ENCODE results near the gene EML1. TPM values are rescaled to one million over a fixed set of nuclear protein-coding genes. Genes with fewer than 3 reads are reported as not detected.

EML1 gene
- total RNA-seq, 1 donor from 2014 or later: 0.98 TPM

GRCh38 chr14:99853206-99853605 lies 60.0 kb downstream of the EML1 start:
- no peaks in the 10 kb centered on the region for H3K9me3 Mint-ChIP-seq
- DNase-seq: no peak

DNA sequence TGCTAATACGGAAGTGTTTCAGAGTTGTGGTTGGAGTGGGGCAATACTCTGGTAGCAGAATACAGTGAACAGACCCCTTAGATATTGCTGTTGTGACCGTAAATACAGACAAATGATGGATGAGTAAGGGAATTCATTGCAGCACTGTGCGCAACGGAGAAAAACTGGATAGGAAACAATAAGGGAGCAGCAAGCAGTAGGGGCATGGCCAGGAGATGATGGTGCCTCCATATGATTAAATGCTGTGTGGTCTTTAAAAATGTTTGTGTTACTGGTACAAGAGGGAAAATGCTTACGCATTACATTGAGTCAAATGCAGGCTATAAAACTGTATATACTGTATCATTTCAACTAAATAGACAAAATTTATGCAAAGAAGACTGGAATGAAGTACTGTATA lies 61.6 kb downstream of the EML1 start:
- no peak overlapping the region for H3K4me3 Mint-ChIP-seq
- intact Hi-C loops (cut with micrococcal nuclease): no loop called here
- no peak overlapping the region for H3K27ac Mint-ChIP-seq
- H3K36me3 Mint-ChIP-seq (ENCODE audit: low read depth): no peaks in the 10 kb centered on the region
- DNase-seq: no peak
- no peaks in the 10 kb centered on the region for H3K4me1 Mint-ChIP-seq
- peaks cover 12% of the 10 kb centered on the region for H3K27me3 Mint-ChIP-seq
- no peaks in the 10 kb centered on the region for H3K9me3 Mint-ChIP-seq

More at GRCh38 chr14:99853206-99853605, 60.0 kb downstream of the EML1 start:
- no peak overlapping the region for H3K4me3 Mint-ChIP-seq
- H3K27me3 Mint-ChIP-seq: peaks cover 15% of the 10 kb centered on the region
- intact Hi-C loops (cut with micrococcal nuclease): no loop called here
- H3K27ac Mint-ChIP-seq: no peak overlapping the region
- no peaks in the 10 kb centered on the region for H3K36me3 Mint-ChIP-seq (ENCODE audit: low read depth)
- H3K4me1 Mint-ChIP-seq: no peaks in the 10 kb centered on the region

DNA sequence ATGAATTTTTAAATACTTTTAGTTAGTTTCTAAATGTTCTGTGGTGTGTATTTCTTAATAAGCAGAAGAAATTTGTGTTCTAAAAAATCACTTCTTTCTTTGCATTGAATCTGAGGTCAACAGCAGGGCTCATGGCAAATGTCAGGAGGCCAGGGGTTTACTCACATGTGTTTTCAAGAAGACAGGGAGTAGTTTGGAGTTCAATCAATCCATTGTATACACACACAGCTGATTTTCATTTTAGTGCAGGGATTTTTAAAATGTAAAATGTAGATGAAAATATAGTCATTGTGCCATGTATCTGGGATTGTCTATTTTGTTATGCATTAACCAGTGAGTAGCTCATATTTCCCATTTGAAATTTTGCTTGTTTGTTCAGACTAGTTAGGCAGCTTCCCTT lies 62.1 kb downstream of the EML1 start:
- Mint-ChIP-seq H3K36me3 (ENCODE audit: low read depth) (no peaks in the 10 kb centered on the region), H3K27me3 (peaks cover 12% of the 10 kb centered on the region), H3K4me1 (no peaks in the 10 kb centered on the region), H3K4me3 (no peak overlapping the region), H3K27ac (no peak overlapping the region), H3K9me3 (no peaks in the 10 kb centered on the region)
- intact Hi-C loops (cut with micrococcal nuclease): no loop called here
- DNase-seq: no peak

DNA sequence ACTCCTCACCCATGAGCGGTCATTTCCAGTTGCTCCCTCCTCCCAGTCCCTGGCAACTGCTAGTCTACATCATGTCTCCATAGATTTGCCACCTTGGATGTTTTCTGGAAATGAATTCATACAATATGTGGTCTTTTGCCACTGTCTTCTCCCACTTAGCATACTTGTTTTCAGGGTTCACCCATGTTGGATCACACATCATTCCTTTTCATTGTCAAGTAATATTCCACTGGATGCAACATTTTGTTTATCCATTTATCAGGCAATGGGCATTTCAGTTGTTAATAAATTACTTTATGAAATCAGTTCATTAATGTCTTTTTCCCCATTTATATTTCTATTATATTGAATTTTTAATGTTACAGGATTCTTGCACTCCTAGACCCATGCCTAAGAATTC lies 64.3 kb downstream of the EML1 start:
- no peak for DNase-seq

GRCh38 chr14:99860219-99860618 lies 67.0 kb downstream of the EML1 start:
- no peaks in the 10 kb centered on the region for H3K9me3 Mint-ChIP-seq
- H3K4me1 Mint-ChIP-seq: no peaks in the 10 kb centered on the region
- peaks cover 14% of the 10 kb centered on the region for H3K27me3 Mint-ChIP-seq
- no peak overlapping the region for H3K4me3 Mint-ChIP-seq
- no peaks in the 10 kb centered on the region for H3K36me3 Mint-ChIP-seq (ENCODE audit: low read depth)
- DNase-seq: no peak
- intact Hi-C loops (cut with micrococcal nuclease): no loop called here
- no peak overlapping the region for H3K27ac Mint-ChIP-seq

More for the DNA sequence above, 64.3 kb downstream of the EML1 start:
- Mint-ChIP-seq H3K36me3 (ENCODE audit: low read depth) (no peaks in the 10 kb centered on the region), H3K9me3 (no peaks in the 10 kb centered on the region), H3K27me3 (peaks cover 16% of the 10 kb centered on the region), H3K4me1 (no peaks in the 10 kb centered on the region), H3K27ac (no peak overlapping the region), H3K4me3 (no peak overlapping the region)
- intact Hi-C loops (cut with micrococcal nuclease): no loop called here

- intact Hi-C loops (cut with micrococcal nuclease): no loop called here
These were observed 68.9 kb downstream of the EML1 start for GRCh38 chr14:99862136-99862535.

GRCh38 chr14:99863059-99863458 lies 69.8 kb downstream of the EML1 start:
- Mint-ChIP-seq H3K4me1 (no peaks in the 10 kb centered on the region), H3K4me3 (no peak overlapping the region), H3K9me3 (no peaks in the 10 kb centered on the region), H3K27me3 (peaks cover 21% of the 10 kb centered on the region), H3K27ac (no peak overlapping the region), H3K36me3 (ENCODE audit: low read depth) (no peaks in the 10 kb centered on the region)
- intact Hi-C loops (cut with micrococcal nuclease): no loop called here
- no peak for DNase-seq

More at GRCh38 chr14:99862136-99862535, 68.9 kb downstream of the EML1 start:
- Mint-ChIP-seq H3K4me3 (no peak overlapping the region), H3K9me3 (no peaks in the 10 kb centered on the region), H3K4me1 (no peaks in the 10 kb centered on the region), H3K36me3 (ENCODE audit: low read depth) (no peaks in the 10 kb centered on the region), H3K27ac (no peak overlapping the region), H3K27me3 (peaks cover 17% of the 10 kb centered on the region)
- no peak for DNase-seq

- no peak for DNase-seq
- intact Hi-C loops (cut with micrococcal nuclease): no loop called here
- H3K9me3 Mint-ChIP-seq: no peaks in the 10 kb centered on the region
- H3K27me3 Mint-ChIP-seq: peaks cover 35% of the 10 kb centered on the region
- H3K4me3 Mint-ChIP-seq: no peak overlapping the region
- H3K36me3 Mint-ChIP-seq (ENCODE audit: low read depth): no peaks in the 10 kb centered on the region
- no peaks in the 10 kb centered on the region for H3K4me1 Mint-ChIP-seq
- no peak overlapping the region for H3K27ac Mint-ChIP-seq
These were observed 72.2 kb downstream of the EML1 start for GRCh38 chr14:99865408-99865807.

- H3K4me1 Mint-ChIP-seq: no peaks in the 10 kb centered on the region
- no peaks in the 10 kb centered on the region for H3K9me3 Mint-ChIP-seq
- no peak overlapping the region for H3K4me3 Mint-ChIP-seq
- no peaks in the 10 kb centered on the region for H3K36me3 Mint-ChIP-seq (ENCODE audit: low read depth)
- DNase-seq: no peak
- intact Hi-C loops (cut with micrococcal nuclease): no loop called here
- no peak overlapping the region for H3K27ac Mint-ChIP-seq
- H3K27me3 Mint-ChIP-seq: peaks cover 49% of the 10 kb centered on the region
These were observed 77.4 kb downstream of the EML1 start for GRCh38 chr14:99870617-99871016.

- intact Hi-C loops (cut with micrococcal nuclease): no loop called here
- no peak overlapping the region for H3K4me3 Mint-ChIP-seq
- H3K9me3 Mint-ChIP-seq: no peaks in the 10 kb centered on the region
- H3K36me3 Mint-ChIP-seq (ENCODE audit: low read depth): no peaks in the 10 kb centered on the region
- no peak for DNase-seq
- H3K27ac Mint-ChIP-seq: no peak overlapping the region
- H3K4me1 Mint-ChIP-seq: no peaks in the 10 kb centered on the region
- H3K27me3 Mint-ChIP-seq: peaks cover 52% of the 10 kb centered on the region
These were observed 78.6 kb downstream of the EML1 start for GRCh38 chr14:99871771-99872170.

DNA sequence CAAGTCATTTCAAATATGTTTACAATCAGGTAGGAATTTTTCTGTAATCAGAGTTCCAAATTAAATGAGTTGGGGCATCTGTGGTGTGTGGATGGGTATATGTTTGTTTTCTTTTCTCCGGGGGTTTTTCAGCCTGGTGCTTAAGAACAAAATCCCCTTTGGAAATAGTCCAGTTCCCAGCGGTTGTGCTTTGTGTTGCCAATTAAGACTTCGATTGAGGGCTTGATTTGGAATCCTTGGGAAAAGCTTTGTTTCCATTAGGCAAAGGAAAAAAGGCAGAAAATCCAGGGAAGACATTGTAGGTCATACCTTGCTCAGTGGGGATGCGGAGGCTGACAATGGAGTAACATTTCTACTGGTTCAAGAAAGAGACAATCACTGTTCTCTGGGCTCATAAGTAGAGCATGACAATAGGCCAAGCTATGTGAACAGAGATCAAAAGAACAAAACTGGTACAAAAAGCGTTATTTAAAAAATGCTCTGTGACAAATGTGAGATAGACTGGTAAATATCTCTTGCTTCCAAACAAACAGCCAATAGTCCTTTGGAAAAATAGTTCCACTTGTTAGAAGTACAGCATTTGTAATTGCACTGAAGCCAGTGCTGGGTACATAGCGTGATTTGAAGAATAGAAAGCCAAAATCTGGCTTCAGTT lies 79.7 kb downstream of the EML1 start:
- Mint-ChIP-seq H3K4me1 (no peaks in the 10 kb centered on the region), H3K36me3 (ENCODE audit: low read depth) (no peaks in the 10 kb centered on the region)

DNA sequence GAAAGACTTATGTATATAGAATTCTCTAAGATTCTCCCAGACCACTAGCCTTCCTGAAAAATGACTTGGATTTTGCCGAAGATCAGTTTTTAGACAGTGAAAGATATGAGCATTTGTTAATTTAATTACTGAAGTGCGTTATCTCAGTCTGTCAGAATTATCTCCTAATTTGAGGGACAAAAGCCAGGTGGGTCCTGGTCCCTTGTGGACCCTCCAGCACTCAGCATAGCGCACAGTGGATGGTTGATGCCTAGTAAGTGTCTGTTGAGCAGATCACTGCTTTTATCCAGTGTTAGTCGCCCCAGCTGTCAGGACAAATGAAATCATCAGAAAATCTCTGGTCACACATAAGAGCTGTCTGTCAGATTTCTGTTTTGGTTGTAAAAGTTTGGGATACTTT lies 80.4 kb downstream of the EML1 start:
- no peaks in the 10 kb centered on the region for H3K36me3 Mint-ChIP-seq (ENCODE audit: low read depth)
- no peak for DNase-seq
- no peaks in the 10 kb centered on the region for H3K4me1 Mint-ChIP-seq
- no peak overlapping the region for H3K27ac Mint-ChIP-seq
- intact Hi-C loops (cut with micrococcal nuclease): no loop called here
- H3K9me3 Mint-ChIP-seq: no peaks in the 10 kb centered on the region
- H3K27me3 Mint-ChIP-seq: peaks cover 38% of the 10 kb centered on the region
- no peak overlapping the region for H3K4me3 Mint-ChIP-seq

More for the DNA sequence above, 79.7 kb downstream of the EML1 start:
- Mint-ChIP-seq H3K4me3 (no peak overlapping the region), H3K27me3 (peaks cover 42% of the 10 kb centered on the region), H3K27ac (no peak overlapping the region), H3K9me3 (no peaks in the 10 kb centered on the region)
- DNase-seq: no peak
- intact Hi-C loops (cut with micrococcal nuclease): no loop called here

GRCh38 chr14:99874306-99874705 lies 81.1 kb downstream of the EML1 start:
- intact Hi-C loops (cut with micrococcal nuclease): no loop called here
- H3K27ac Mint-ChIP-seq: no peak overlapping the region
- H3K4me3 Mint-ChIP-seq: no peak overlapping the region
- H3K27me3 Mint-ChIP-seq: peaks cover 36% of the 10 kb centered on the region
- no peaks in the 10 kb centered on the region for H3K36me3 Mint-ChIP-seq (ENCODE audit: low read depth)
- no peak for DNase-seq
- H3K9me3 Mint-ChIP-seq: no peaks in the 10 kb centered on the region
- no peaks in the 10 kb centered on the region for H3K4me1 Mint-ChIP-seq

DNA sequence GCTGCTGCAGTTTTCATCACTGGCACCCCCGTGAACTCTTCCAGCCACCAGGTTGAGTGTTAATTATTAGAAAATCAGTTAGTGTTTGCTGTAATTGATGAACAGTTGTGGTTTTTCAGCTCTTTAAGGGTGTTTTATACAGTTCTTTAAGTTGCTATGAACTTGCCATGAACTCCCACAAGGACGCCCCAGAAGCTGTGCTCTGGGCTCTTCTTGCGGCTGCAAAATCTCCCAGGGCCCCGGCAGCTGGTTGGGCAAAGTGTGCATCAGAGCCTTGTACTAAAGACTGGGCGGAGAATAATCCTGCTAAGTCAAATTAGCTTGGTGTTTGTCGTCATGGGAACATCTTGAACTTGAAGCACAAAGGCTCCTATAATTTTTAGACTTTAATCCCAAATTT lies 82.2 kb downstream of the EML1 start:
- H3K27me3 Mint-ChIP-seq: peaks cover 34% of the 10 kb centered on the region
- intact Hi-C loops (cut with micrococcal nuclease): no loop called here
- H3K27ac Mint-ChIP-seq: no peak overlapping the region
- no peak for DNase-seq
- no peaks in the 10 kb centered on the region for H3K36me3 Mint-ChIP-seq (ENCODE audit: low read depth)
- no peaks in the 10 kb centered on the region for H3K9me3 Mint-ChIP-seq
- no peak overlapping the region for H3K4me3 Mint-ChIP-seq
- no peaks in the 10 kb centered on the region for H3K4me1 Mint-ChIP-seq

GRCh38 chr14:99875836-99876235 lies 82.6 kb downstream of the EML1 start:
- Mint-ChIP-seq H3K36me3 (ENCODE audit: low read depth) (no peaks in the 10 kb centered on the region), H3K27ac (no peak overlapping the region), H3K4me3 (no peak overlapping the region), H3K27me3 (peaks cover 37% of the 10 kb centered on the region), H3K4me1 (no peaks in the 10 kb centered on the region), H3K9me3 (no peaks in the 10 kb centered on the region)
- no peak for DNase-seq
- intact Hi-C loops (cut with micrococcal nuclease): no loop called here
